Stomach (tissue), 4 donors: ENCODE measurements around the gene MDFIC.

ENCODE experiments used
- POLR2AphosphoS5 ChIP-seq, 3 donors: sonication (generic); formaldehyde crosslinking; IDR thresholded peaks; one replicate each; pipeline ENCODE4 v1.6.1; 2016; ENCODE audit warnings: antibody characterized with exemption in 3 of 3
- TF ChIP-seq, protein P1 (sequence below), 7 experiments: fragments of 450-650 bp in 4 of 7; fragments of 200-600 bp in 3 of 7; sonication (generic) in 3 of 7; IDR thresholded peaks; one replicate each; pipeline ENCODE4 v1.5.1; 2016 to 2019; ENCODE audit warnings: antibody characterized with exemption in 7 of 7, control low read depth in 2 of 7, mild to moderate bottlenecking in 1 of 7

DNA sequence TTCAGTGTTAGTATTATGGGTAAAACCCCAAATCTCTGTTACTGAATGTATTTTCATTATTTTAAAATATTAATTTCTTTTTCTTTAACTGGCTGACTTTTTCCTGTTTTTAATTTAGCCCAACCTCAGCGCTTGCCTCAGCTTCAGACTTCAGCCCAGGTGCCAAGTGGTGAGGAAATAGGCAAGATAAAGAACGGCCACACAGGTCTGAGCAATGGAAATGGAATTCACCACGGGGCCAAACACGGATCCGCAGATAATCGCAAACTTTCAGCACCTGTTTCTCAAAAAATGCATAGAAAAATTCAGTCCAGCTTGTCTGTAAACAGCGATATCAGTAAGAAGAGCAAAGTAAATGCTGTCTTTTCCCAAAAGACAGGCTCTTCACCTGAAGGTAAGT lies 57.5 kb downstream of the MDFIC start:
- TF ChIP-seq, protein P1, sequence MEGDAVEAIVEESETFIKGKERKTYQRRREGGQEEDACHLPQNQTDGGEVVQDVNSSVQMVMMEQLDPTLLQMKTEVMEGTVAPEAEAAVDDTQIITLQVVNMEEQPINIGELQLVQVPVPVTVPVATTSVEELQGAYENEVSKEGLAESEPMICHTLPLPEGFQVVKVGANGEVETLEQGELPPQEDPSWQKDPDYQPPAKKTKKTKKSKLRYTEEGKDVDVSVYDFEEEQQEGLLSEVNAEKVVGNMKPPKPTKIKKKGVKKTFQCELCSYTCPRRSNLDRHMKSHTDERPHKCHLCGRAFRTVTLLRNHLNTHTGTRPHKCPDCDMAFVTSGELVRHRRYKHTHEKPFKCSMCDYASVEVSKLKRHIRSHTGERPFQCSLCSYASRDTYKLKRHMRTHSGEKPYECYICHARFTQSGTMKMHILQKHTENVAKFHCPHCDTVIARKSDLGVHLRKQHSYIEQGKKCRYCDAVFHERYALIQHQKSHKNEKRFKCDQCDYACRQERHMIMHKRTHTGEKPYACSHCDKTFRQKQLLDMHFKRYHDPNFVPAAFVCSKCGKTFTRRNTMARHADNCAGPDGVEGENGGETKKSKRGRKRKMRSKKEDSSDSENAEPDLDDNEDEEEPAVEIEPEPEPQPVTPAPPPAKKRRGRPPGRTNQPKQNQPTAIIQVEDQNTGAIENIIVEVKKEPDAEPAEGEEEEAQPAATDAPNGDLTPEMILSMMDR (IDR thresholded peaks at IDR 0.05), result no peak
- TF ChIP-seq POLR2AphosphoS5 (IDR thresholded peaks at IDR 0.05), result peak in 1 of 3 donors; percentile 16
